Stimulated activated CD4-positive, alpha-beta T cell treated with anti-CD3 and anti-CD28 coated beads, Interleukin-1b, Interleukin-23, amount 100 ng/mL, for 24 hours (primary cell): ENCODE measurements around the gene TMEM258.

Source experiments
- DNase-seq, 4 experiments: peaks; one replicate each; pipeline ENCODE4 v3.0.0-alpha.2; 2020; ENCODE audit warnings: low read depth in 4 of 4, low spot score in 1 of 4

TMEM258 gene

DNA sequence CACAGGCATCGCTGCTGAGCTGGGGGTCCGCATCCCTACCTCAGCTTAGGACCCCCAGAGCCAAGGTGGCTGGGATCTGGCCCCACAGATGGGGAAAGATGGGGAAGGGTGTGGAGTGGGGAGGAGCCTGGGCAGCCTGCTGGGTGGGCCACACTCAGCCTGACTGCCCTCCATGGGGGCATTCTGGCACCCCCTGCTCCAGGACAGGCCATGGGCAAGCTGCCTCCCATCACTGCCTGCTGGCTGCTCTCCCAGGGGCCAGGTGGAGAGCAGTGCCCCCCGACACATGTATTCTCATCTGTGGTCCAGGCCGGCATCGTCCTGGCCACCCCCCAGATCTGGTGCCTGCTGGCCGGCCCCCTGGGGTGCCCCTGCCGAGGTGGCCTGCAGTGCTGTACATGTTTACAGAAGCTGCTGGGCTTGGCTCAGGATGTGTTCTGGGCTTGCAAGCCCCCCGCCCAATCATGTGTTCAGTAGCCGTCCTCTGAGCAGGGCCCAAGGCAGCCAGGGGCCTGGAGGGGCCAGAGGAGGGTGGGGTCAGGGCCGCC is 47.7 kb downstream of the TMEM258 start:
- no peak for DNase-seq

DNA sequence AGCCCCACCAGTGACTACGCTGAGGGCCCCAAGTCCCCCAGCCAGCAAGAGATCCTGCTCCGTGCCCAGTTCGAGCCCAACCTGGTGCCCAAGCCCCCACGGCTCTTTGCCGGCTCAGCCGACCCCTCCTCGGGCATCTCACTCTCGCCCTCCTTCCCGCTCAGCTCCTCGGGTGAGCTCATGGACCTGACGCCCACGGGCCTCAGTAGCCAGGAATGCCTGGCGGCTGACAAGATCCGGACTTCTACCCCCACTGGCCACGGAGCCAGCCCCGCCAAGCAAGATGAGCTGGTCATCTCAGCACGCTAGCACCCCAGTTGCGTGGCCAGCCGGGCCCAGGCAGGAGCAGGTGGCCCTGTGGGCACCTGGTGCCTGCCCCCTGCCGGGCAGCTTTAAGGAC is 48.2 kb downstream of the TMEM258 start:
- DNase-seq = no peak

DNA sequence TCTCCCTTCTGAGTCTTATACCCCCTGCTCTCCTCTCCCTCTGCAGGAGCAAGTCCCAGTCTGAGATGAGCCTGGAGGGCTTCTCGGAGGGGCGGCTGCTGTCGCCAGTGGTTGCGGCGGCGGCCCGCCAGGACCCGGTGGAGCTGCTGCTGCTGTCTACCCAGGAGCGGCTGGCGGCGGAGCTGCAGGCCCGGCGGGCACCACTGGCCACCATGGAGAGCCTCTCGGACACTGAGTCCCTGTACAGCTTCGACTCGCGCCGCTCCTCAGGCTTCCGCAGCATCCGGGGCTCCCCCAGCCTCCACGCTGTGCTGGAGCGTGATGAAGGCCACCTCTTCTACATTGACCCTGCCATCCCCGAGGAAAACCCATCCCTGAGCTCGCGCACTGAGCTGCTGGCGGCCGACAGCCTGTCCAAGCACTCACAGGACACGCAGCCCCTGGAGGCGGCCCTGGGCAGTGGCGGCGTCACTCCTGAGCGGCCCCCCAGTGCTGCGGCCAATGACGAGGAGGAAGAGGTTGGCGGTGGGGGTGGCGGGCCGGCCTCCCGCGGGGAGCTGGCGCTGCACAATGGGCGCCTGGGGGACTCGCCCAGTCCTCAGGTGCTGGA is 48.8 kb downstream of the TMEM258 start:
- DNase-seq = no peak

DNA sequence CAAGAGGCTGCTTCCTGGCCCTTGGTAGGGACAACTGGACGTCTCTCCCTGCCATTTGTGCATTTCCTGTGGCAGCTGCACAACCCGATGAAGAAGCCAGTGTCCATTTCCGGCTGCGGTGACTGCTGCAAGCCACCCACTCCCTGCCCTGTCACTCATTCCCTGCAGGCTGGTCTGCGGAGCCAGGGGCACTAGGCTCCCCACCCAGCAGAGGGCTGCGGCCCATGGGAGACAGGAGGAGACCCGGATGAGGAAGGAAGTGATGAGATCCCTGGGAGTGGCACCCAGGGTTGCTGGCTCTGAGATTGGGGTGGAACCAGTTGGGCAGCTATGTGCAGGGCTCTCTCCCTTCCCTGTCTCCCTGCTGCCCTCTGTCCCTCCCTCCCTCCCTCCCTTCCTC is 50.0 kb downstream of the TMEM258 start:
- no peak for DNase-seq

DNA sequence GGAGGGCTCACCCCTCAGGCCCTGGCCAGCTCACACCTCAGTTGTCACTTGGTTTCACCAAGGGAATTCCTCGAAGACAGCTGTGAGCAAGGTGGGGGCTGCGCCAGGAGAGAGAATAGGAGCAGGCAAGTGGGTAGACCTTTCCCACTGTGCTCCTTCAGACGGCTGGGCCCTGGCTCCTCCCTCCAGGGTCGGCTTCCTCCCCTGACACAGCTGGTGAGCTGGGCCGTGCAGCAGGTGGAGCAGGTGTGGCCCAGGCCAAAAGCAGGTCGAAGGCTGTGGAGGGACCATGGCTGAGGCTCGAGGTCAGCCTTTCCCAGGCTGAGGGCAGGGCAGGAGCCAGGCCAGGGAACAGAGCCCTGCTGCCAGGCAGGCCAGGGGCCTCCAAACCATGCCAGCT is 52.4 kb downstream of the TMEM258 start:
- no peak for DNase-seq

DNA sequence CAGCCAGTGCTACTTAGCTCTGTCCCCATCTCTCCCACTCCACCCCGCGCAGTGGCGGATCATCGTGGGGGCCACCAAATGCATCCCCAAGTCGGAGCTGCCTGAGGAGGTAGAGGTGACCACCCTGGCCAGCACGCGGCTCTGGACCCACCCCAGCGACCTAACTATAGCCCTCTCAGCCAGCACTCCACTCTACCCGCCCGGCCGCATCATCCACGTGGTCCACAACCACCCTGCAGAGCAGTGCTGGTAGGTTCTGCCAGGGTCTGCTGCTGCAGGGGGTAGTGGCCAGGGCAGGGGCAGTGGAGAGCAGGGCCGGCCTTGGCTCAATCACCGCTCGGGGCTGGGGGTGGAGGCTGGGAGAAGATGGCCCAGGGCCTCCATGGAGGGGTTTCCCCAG is 53.0 kb downstream of the TMEM258 start:
- DNase-seq = no peak
